GM23338 (cell line): ENCODE measurements around the gene HOXB4. TPM values are rescaled to one million over a fixed set of nuclear protein-coding genes. Genes with fewer than 3 reads are reported as not detected.

Experiments
- ATAC-seq: fragments of 200-7000 bp; cut with Tn5 transposase; 3 replicates; pipeline ENCODE4 v1.9.1; 2020
- DNase-seq: peaks from one replicate; pipeline ENCODE4 v3.0.0-alpha.2; 2015; ENCODE audit warnings: low spot score
- H2AFZ ChIP-seq: fragments of 200-600 bp; sonication (generic); 2 replicates; pipeline ENCODE4 v1.8.0; 2016; ENCODE audit warnings: antibody characterized with exemption, mild to moderate bottlenecking, moderate library complexity
- H3F3A ChIP-seq: fragments of 200-600 bp; sonication (generic); replicated peaks from 2 replicates; pipeline ENCODE4 v1.8.0; 2017; ENCODE audit warnings: antibody characterized with exemption, mixed run types, low read depth
- H3K27ac ChIP-seq: fragments of 200-600 bp; sonication (generic); 2 replicates; pipeline ENCODE4 v1.6.1; 2016; ENCODE audit warnings: low read depth
- H3K27me3 ChIP-seq: fragments of 200-600 bp; sonication (generic); 2 replicates; pipeline ENCODE4 v1.8.0; 2016; ENCODE audit warnings: mild to moderate bottlenecking, mixed run types, moderate library complexity; ENCODE audit not compliant: insufficient read depth
- H3K36me3 ChIP-seq: fragments of 200-600 bp; sonication (generic); 2 replicates; pipeline ENCODE4 v1.8.0; 2016; ENCODE audit warnings: mild to moderate bottlenecking; ENCODE audit not compliant: insufficient read depth
- H3K4me1 ChIP-seq: fragments of 200-600 bp; sonication (generic); 2 replicates; pipeline ENCODE4 v1.8.0; 2016; ENCODE audit warnings: mild to moderate bottlenecking, moderate library complexity; ENCODE audit not compliant: insufficient read depth
- H3K4me2 ChIP-seq: fragments of 200-600 bp; sonication (generic); 2 replicates; pipeline ENCODE4 v1.7.1; 2017; ENCODE audit warnings: mixed run types
- H3K4me3 ChIP-seq: fragments of 200-600 bp; sonication (generic); 2 replicates; pipeline ENCODE4 v1.6.1; 2016; ENCODE audit warnings: mixed run types
- H3K79me2 ChIP-seq: fragments of 200-600 bp; sonication (generic); replicated peaks from 2 replicates; pipeline ENCODE4 v1.8.0; 2017; ENCODE audit warnings: mild to moderate bottlenecking; ENCODE audit not compliant: insufficient read depth
- H3K9me2 ChIP-seq: fragments of 200-600 bp; sonication (generic); 2 replicates; pipeline ENCODE4 v1.8.0; 2017; ENCODE audit not compliant: insufficient read depth
- H4K20me1 ChIP-seq: fragments of 200-600 bp; sonication (generic); replicated peaks from 2 replicates; pipeline ENCODE4 v1.8.0; 2017; ENCODE audit warnings: mild to moderate bottlenecking; ENCODE audit not compliant: insufficient read depth
- H3K27ac Mint-ChIP-seq: 2 replicates; pipeline ENCODE4 v1.8.0; 2020; ENCODE audit warnings: inconsistent platforms, mild to moderate bottlenecking, moderate library complexity, mixed read lengths
- H3K27me3 Mint-ChIP-seq: 3 replicates; pipeline ENCODE4 v1.8.0; 2022; ENCODE audit warnings: low read depth, mild to moderate bottlenecking, moderate library complexity, mixed read lengths, inconsistent platforms; ENCODE audit not compliant: insufficient read depth, poor library complexity
- H3K36me3 Mint-ChIP-seq: 3 replicates; pipeline ENCODE4 v1.8.0; 2021; ENCODE audit warnings: low read depth, mild to moderate bottlenecking, inconsistent platforms, moderate library complexity, mixed read lengths
- H3K4me1 Mint-ChIP-seq: 3 replicates; pipeline ENCODE4 v1.8.0; 2020; ENCODE audit warnings: mild to moderate bottlenecking, inconsistent platforms, mixed read lengths
- H3K4me3 Mint-ChIP-seq: 3 replicates; pipeline ENCODE4 v1.8.0; 2021; ENCODE audit warnings: moderate library complexity, mild to moderate bottlenecking, inconsistent platforms, mixed read lengths
- H3K9me3 Mint-ChIP-seq: 3 replicates; pipeline ENCODE4 v1.8.0; 2020; ENCODE audit warnings: moderate library complexity, mild to moderate bottlenecking, inconsistent platforms, mixed read lengths
- CREB1 ChIP-seq: fragments of 250-450 bp; sonication (Bioruptor Pico); IDR thresholded peaks from 2 replicates; pipeline ENCODE4 v1.5.0; 2020; ENCODE audit warnings: low read depth, mild to moderate bottlenecking, moderate library complexity
- ETS1 ChIP-seq: IDR thresholded peaks from 2 replicates; pipeline ENCODE4 v1.6.1; 2016; ENCODE audit warnings: antibody characterized with exemption
- EZH2 ChIP-seq: fragments of 200-600 bp; sonication (generic); IDR thresholded peaks from one replicate; pipeline ENCODE4 v1.8.0; 2017; ENCODE audit warnings: antibody characterized with exemption, mild to moderate bottlenecking, low read depth; ENCODE audit not compliant: unreplicated experiment
- EZH2phosphoT487 ChIP-seq: fragments of 200-600 bp; sonication (generic); IDR thresholded peaks from one replicate; pipeline ENCODE4 v1.8.1; 2018; ENCODE audit warnings: antibody characterized with exemption; ENCODE audit not compliant: unreplicated experiment
- JUNB ChIP-seq: IDR thresholded peaks from one replicate; pipeline ENCODE4 v1.6.1; 2016; ENCODE audit warnings: antibody characterized with exemption; ENCODE audit not compliant: unreplicated experiment
- NANOG ChIP-seq: IDR thresholded peaks from 2 replicates; pipeline ENCODE4 v1.6.1; 2016; ENCODE audit warnings: antibody characterized with exemption, borderline replicate concordance
- POLR2AphosphoS5 ChIP-seq: IDR thresholded peaks from 2 replicates; pipeline ENCODE4 v1.6.1; 2016; ENCODE audit warnings: antibody characterized with exemption, low read depth
- STAT1 ChIP-seq: IDR thresholded peaks from one replicate; pipeline ENCODE4 v1.6.1; 2016; ENCODE audit warnings: antibody characterized with exemption; ENCODE audit not compliant: unreplicated experiment
- ZNF114 ChIP-seq: fragments of 250-450 bp; sonication (Bioruptor Pico); IDR thresholded peaks from 2 replicates; pipeline ENCODE4 v1.5.0; 2020; ENCODE audit warnings: mild to moderate bottlenecking, moderate library complexity
- ZNF331 ChIP-seq: fragments of 250-450 bp; sonication (Bioruptor Pico); IDR thresholded peaks from 2 replicates; pipeline ENCODE4 v1.5.0; 2020; ENCODE audit warnings: low read depth, mild to moderate bottlenecking, moderate library complexity
- ZNF462 ChIP-seq: fragments of 250-450 bp; sonication (Bioruptor Pico); IDR thresholded peaks from 2 replicates; pipeline ENCODE4 v1.5.0; 2020; ENCODE audit warnings: mild to moderate bottlenecking, moderate library complexity
- polyA plus RNA-seq: library from polyadenylated mRNA; unstranded; fragments of >200 nt; fragmentation: Nextera tagmentation; extraction: Ambion mirVana; gene quantifications from 2 replicates; pipeline ENCODE4 v1.2.1, GENCODE V29; 2016
- total RNA-seq: library from RNA; depleted of rRNA; stranded (reverse); fragments of >200 nt; shearing (Covaris generic); gene quantifications from 2 replicates; pipeline ENCODE4 v1.2.3, GENCODE V29; 2014
- TF ChIP-seq, protein P1 (sequence below), 2 experiments: fragments of 200-600 bp in 1 of 2; sonication (generic) in 1 of 2; conservative IDR thresholded peaks; 2 replicates each; pipeline versions ENCODE4 v1.5.1 to v1.6.1; 2016 to 2017; ENCODE audit warnings: antibody characterized with exemption in 2 of 2, low read depth in 2 of 2, mild to moderate bottlenecking in 2 of 2, moderate library complexity in 1 of 2
- TF ChIP-seq, protein P2 (sequence below): IDR thresholded peaks from one replicate; pipeline ENCODE4 v1.6.1; 2018; ENCODE audit warnings: antibody characterized with exemption; ENCODE audit not compliant: unreplicated experiment

The HOXB4 gene
- total and polyA plus RNA-seq, 2 experiments from 2014 or later = not detected

GRCh38 chr17:48611213-48611612 lies 33.1 kb upstream of the HOXB4 start:
- DNase-seq (no peak), ATAC-seq (no peak)
- peaks cover 3% of the 10 kb centered on the region; the same call in 2 of the 3 replicates for H3K9me3 Mint-ChIP-seq
- Histone ChIP-seq H4K20me1 (peaks cover 53% of the 10 kb centered on the region), H2AFZ (no peak overlapping the region), H3K27ac (no peak overlapping the region), H3K27me3 (peaks cover 100% of the 10 kb centered on the region), H3K79me2 (no peaks in the 10 kb centered on the region), H3K4me3 (peak overlapping the region; percentile 51; the same call in 1 of the 2 replicates), H3K4me2 (peak overlapping the region; percentile 84; the same call in 1 of the 2 replicates), H3K36me3 (no peaks in the 10 kb centered on the region; the same call in 1 of the 2 replicates), H3F3A (peaks cover 45% of the 10 kb centered on the region), H3K9me2 (no peaks in the 10 kb centered on the region), H3K4me1 (peaks cover 39% of the 10 kb centered on the region; the same call in 1 of the 2 replicates)
- TF ChIP-seq ZNF114 (CRISPR knock-in tag) (no peak), EZH2 (no peak), ZNF331 (CRISPR knock-in tag) (no peak), ETS1 (no peak), JUNB (no peak), POLR2AphosphoS5 (no peak), STAT1 (no peak), CREB1 (CRISPR knock-in tag) (no peak), NANOG (no peak), EZH2phosphoT487 (no peak), ZNF462 (CRISPR knock-in tag) (no peak)
- TF ChIP-seq, protein P1, sequence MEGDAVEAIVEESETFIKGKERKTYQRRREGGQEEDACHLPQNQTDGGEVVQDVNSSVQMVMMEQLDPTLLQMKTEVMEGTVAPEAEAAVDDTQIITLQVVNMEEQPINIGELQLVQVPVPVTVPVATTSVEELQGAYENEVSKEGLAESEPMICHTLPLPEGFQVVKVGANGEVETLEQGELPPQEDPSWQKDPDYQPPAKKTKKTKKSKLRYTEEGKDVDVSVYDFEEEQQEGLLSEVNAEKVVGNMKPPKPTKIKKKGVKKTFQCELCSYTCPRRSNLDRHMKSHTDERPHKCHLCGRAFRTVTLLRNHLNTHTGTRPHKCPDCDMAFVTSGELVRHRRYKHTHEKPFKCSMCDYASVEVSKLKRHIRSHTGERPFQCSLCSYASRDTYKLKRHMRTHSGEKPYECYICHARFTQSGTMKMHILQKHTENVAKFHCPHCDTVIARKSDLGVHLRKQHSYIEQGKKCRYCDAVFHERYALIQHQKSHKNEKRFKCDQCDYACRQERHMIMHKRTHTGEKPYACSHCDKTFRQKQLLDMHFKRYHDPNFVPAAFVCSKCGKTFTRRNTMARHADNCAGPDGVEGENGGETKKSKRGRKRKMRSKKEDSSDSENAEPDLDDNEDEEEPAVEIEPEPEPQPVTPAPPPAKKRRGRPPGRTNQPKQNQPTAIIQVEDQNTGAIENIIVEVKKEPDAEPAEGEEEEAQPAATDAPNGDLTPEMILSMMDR (conservative IDR thresholded peaks at IDR 0.05; ENCODE audit: low read depth in 2 of 2) = no peak
- TF ChIP-seq, protein P2, sequence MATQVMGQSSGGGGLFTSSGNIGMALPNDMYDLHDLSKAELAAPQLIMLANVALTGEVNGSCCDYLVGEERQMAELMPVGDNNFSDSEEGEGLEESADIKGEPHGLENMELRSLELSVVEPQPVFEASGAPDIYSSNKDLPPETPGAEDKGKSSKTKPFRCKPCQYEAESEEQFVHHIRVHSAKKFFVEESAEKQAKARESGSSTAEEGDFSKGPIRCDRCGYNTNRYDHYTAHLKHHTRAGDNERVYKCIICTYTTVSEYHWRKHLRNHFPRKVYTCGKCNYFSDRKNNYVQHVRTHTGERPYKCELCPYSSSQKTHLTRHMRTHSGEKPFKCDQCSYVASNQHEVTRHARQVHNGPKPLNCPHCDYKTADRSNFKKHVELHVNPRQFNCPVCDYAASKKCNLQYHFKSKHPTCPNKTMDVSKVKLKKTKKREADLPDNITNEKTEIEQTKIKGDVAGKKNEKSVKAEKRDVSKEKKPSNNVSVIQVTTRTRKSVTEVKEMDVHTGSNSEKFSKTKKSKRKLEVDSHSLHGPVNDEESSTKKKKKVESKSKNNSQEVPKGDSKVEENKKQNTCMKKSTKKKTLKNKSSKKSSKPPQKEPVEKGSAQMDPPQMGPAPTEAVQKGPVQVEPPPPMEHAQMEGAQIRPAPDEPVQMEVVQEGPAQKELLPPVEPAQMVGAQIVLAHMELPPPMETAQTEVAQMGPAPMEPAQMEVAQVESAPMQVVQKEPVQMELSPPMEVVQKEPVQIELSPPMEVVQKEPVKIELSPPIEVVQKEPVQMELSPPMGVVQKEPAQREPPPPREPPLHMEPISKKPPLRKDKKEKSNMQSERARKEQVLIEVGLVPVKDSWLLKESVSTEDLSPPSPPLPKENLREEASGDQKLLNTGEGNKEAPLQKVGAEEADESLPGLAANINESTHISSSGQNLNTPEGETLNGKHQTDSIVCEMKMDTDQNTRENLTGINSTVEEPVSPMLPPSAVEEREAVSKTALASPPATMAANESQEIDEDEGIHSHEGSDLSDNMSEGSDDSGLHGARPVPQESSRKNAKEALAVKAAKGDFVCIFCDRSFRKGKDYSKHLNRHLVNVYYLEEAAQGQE = no peak
- peak overlapping the region; percentile 66 for H3K4me3 Mint-ChIP-seq
- H3K27me3 Mint-ChIP-seq = peaks cover 99% of the 10 kb centered on the region
- H3K4me1 Mint-ChIP-seq = peaks cover 24% of the 10 kb centered on the region
- no peak overlapping the region for H3K27ac Mint-ChIP-seq
- no peaks in the 10 kb centered on the region; the same call in 2 of the 3 replicates for H3K36me3 Mint-ChIP-seq
